ENCODE data around the gene SEMA4G.

Gene SEMA4G

DNA sequence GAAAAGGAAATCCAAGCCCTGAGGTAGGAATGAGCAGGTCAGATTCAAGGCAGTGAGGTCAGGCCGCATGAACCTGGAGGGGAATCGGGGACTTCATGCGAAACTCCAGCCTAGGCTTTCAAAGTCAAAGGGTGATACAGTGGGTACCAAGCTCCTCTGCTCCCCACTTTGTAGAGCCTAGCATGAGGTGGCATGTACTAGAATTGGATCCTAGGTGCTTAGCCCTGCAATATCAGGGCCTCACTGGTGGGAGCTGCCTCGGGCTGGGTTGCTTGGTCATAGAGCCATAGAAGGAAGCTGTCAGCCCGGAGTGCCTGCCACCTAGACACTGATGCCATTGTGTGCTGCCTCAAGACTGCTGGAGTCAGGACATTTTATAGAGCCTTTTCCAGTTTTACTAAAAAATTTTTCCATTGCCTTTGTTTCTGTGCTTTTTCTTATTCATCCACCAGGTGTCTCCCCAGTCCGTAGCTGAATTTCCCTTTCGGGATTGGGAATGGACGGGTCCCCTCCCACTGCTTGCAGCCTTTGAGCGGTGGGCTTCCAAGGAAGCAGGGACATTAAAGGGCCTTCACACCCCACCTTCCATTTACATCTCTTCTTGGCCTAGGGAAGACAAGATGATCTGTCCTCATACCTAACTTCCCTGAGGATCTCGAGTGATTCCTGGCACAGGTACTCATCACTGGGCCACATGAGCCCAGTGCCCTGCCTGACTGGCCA lies 24.8 kb downstream of the SEMA4G start:
- no peak for DNase-seq

DNA sequence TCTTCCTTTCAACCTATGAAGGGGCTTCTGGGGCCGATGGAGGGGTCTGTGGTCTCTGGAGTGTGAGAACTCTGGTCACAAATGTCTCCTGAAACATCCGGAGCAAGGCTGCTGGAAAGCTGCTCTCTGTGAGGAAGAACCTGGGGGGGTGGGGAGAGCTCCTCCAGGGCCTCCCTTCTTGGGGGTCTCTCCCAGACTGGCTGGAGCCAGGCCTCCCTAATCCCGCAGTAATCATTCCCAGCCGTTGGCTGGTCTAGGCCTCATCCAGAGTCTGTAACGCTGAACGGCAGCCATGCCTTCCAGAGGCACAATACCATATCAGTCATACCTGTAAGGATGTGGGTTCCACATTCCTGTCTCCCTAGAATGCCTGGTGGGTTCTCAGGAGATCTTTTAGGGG lies 25.9 kb downstream of the SEMA4G start:
- DNase-seq, result no peak

DNA sequence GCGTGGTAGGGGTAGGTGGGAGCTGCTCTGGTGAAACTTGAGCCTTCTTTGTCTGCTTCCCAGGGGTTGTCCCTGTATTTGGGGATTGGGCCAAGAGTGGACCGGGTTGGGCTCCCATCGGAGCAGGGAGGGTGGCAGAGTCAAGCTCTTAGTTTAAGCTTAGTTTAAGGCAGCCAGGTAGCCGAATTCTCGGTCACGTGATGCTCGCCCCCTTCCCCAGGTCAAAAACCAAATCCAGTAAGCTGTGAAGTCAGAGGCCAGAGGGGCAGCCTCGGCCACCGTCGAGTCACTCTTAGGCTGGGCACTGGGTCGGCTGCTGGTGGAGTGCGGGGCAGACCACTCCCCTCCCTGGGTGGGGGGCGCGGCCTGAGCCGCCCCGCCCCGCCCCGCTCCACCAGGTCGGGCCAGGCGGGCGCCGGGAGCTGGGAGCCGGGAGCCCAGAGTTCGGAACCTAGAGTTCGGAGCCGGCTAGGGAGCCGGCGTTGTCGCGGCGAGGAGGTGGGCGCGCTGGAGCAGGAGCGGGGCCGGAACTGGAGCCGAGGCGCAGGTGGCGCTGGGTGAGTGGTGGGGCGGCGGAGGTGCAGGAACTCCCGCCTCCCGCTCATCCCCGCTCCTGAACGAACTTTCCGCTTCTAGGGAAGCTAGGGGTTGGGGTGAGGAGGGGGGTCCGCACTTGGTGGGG lies 27.5 kb downstream of the SEMA4G start:
- DNase-seq, result peak; percentile 50

DNA sequence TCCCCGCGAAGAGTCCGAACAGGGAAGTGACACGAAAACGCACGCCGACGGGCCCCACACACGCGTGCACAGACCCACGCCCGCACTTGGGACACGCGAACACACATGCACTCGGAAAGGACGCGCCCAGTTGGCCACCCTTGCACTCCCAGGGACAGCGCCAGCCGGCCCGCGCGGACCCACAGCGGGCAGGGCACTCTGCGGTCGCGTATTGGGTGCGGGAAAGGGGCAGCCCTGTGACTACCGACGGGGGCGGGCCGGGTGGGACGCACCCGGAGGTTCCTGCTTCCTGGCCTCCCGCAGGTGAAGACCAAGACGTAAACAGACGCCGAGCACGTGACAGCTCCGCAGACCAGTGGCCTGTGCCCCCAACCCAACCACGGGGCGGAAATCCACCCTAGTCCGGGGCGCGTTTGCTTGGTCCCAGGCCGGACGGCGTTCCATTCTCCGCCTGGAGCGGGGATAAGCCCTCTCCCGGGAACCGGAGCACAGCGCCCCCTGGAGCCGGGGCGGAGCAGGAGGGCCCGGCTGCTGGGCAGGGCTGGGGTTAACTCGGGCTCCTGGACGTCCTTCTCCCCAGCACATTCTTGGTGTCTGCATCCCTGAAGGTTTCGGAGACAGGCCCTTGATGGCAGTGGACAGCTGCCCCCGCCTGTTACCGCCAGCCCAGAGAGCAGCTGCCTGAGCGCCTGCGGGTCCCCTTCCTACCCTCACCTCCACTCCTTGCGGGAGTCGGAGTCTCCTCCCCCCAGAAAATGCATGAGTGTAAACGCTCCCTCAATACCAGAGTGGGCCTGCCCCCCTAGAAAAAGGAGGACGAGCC lies 28.3 kb downstream of the SEMA4G start:
- DNase-seq, result peak; percentile 88

DNA sequence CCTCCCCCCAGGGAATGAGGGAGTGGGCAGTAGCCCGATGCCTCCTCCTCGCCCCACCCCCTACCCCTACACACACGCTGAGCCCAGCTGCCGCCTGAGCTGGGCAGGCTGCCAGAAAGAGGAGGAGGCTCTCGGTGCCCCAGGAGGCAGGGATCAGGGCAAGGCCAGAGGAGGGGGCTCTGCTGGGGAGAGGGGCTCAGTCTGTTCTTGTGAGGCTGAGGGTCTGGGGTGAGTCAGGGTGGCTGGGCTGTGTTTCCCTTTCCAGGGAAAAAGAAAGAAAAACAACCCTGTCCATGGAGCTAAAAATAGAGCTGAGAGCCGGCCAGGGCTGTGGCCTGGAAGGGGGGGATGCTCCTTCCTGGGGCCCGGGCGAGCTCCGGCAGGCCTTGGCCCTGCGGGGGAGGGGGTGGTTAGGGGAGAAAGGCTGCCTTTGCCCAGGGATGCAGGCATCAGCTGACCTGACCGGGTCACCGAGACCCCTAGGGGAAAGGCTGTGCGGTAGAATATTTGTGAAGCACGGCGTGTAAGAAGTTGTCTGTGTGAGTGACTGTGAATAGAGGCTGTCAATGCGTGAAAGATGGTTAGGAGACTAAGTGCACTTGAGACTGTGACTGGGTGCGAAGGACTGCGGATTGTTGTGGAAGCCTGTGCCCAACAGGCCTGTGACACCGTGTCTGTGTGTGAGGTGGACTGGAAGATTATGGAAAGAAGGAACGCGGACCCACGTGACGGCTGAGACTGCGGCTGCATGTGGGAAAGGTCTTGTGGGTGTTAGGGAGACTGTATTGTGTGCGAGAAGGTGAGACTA lies 29.1 kb downstream of the SEMA4G start:
- DNase-seq, result peak; percentile 96

DNA sequence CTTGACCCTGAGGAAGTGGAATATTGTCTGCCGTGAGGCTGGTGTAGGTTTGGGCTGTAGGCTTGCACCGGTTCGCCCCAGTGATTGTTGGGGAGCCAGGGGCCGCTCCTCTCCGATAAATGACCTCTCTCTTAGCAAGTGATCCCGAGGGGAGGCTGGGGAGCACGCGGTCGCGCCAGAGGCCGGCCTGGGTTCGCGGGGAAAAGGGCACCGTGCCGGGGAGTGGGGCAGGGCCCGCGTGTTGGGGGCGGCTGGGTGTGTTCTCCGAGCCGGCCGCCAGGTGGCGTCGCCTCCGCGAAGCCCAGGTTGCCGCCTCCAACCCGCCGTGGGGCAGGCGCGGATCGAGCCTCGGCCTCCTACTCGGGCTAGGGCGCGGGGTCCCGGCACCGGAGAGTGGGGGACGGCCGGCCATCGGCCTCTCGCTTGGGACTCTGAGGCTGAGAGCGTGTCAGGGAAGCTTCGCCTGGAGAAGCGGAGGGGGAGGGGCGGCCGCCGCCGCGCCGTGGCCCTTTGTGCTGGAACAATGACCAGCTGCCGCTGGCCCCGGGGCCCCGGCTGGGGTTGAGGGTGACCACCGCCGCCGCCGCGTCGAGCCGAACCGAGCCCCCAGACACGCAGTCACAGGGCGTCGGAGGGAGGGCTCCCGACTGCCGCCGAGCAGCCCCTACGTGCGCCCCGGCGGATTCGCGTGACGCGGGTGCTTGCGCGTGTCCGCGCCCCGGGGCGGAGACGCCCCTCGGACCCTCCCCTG lies 29.9 kb downstream of the SEMA4G start:
- DNase-seq, result peak; percentile 73

DNA sequence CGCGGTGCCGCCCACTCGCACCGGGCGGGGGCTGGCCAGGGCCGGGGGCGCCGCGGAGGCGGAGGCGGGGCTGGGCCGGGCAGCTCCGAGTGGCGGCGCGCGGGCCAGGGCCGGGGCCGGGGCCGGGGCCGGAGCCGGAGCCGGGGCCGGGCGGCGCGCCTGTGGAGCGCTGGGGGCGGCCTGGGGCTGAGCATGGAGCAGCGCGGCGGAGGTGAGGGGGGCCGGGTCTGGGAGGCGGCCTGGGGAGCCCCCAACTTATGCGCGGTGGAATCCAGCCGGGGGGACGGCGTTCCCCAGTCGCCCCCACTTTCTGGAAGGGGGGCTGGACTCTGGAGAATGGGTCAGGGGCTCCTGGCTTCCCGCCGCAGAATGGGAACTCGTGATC lies 30.4 kb downstream of the SEMA4G start, which contains the start of gene LZTS2:
Gene LZTS2, plus strand, starts transcription at position 67 of the 385 bp plus-strand sequence. CDS start 2,731 bp downstream, outside the sequence.
- no peak for DNase-seq

DNA sequence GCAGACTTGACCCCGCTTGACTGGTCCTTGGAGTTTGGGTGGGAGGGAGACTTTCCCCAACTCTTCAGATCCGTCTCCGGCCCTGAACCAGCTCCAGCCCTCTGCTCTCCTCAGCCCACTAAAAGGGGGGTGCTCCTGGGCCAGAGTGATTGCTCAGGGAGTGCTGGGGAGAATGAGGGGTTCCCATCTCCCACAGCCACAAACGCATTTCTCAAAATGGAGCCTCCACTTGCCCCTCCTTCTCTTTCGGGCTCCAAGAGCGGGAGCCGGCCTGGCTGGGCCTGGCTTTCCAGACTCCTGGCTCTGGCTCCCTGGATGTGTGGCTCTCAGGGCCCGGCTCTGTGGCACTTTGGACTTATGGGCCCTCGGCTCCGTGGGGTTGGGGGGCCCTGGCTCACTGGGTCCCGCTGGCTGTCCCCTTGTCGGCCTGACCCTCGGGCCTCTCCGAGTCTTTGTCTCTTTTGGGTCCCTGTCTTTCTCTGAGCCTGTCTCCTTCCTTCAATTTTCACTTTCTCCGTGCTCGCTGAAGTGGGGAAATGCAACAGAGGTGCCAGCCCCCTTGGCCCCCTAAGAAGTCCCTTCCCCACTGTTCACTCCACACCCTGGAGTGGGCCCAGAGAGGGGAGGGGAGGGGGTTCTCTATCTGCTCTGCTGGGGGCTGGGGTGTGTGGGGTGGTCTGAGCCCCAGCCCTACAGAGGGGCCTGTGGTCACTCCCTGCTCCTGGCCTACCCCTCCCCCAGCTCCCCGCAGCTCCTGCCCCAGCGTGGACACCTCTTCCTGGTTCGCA lies 31.0 kb downstream of the SEMA4G start:
- peak; percentile 16 for DNase-seq

DNA sequence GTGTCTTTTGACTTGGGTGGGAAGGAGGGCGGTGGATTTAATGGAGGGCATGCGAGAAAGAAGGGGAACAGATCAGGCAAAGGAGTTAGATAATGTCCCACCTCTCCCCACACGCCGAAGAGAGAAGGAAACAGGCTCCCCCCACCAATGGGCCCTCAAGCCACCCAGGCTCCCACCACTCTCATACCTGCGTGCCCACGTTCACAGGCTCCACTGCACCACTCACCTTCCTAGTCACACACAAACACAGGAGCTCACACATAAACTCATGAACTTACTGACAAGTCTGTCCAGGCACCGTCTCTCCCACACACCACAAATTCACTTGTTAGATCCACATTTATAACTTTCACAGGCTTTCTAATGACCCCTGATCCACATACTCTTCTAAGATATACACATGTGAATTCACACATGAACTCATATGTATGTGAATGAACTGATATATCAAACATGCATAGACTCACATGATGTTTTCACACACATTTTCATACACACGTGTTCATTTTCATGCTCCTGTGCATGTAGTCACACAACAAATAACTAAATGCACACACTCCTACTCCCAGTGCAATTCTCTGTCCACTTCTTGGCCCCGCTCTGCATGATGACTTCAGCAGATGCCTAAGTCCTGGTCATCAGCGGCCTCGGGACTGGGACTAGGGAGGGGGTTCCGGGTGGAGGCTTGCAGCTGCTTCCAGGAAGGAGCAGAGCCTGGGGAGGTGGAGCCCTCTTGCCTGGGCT lies 31.8 kb downstream of the SEMA4G start:
- no peak for DNase-seq

DNA sequence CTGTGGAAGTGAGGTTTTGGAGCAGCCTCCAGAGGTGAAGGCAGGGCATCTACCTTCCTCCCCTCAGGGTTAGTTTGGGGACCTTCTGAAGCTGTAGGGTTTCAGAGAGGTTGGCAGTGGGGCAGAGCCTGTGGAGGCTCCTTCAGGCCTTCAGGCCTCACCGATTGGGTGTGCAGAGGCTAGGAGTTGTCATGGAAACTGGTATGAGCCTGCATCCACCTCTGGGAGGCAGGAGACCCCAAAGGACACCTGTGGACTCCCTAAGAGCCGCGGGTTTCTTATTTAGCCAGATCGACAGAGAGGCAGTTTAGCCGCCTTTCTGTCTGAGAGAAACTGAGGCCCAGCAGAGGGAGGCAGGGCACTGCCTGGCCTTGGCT lies 32.3 kb downstream of the SEMA4G start:
- DNase-seq, result no peak

DNA sequence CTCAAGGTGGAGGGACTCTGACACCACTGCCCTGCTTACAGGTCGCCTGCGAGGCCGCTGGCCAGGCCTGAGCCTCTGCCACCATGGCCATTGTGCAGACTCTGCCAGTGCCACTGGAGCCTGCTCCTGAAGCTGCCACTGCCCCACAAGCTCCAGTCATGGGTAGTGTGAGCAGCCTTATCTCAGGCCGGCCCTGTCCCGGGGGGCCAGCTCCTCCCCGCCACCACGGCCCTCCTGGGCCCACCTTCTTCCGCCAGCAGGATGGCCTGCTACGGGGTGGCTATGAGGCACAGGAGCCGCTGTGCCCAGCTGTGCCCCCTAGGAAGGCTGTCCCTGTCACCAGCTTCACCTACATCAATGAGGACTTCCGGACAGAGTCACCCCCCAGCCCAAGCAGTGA lies 33.2 kb downstream of the SEMA4G start:
- no peak for DNase-seq

DNA sequence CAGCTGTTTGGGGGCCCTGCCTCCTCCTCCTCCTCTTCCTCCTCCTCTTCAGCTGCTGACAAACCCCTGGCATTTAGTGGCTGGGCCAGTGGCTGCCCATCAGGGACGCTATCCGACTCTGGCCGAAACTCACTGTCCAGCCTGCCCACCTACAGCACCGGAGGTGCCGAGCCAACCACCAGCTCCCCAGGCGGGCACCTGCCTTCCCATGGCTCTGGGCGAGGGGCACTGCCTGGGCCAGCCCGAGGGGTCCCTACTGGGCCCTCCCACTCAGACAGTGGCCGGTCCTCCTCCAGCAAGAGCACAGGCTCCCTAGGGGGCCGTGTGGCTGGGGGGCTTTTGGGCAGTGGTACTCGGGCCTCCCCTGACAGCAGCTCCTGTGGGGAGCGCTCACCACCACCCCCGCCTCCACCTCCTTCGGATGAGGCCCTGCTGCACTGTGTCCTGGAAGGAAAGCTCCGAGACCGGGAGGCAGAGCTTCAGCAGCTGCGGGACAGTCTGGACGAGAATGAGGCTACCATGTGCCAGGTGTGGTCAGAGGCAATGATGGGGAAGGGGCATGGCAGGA lies 34.4 kb downstream of the SEMA4G start:
- DNase-seq, result no peak

DNA sequence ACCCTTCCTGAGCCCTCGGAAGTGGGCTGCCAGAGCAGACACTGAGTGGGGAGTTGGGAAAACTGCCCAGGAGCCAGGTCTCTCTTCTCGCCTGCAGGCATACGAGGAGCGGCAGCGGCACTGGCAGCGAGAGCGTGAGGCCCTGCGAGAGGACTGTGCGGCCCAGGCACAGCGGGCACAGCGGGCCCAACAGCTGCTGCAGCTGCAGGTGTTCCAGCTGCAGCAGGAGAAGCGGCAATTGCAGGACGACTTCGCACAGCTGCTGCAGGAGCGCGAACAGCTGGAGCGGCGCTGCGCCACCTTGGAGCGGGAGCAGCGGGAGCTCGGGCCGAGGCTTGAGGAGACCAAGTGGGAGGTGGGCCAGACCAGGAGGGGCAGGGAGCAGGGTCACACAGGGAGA lies 36.1 kb downstream of the SEMA4G start:
- DNase-seq, result no peak

DNA sequence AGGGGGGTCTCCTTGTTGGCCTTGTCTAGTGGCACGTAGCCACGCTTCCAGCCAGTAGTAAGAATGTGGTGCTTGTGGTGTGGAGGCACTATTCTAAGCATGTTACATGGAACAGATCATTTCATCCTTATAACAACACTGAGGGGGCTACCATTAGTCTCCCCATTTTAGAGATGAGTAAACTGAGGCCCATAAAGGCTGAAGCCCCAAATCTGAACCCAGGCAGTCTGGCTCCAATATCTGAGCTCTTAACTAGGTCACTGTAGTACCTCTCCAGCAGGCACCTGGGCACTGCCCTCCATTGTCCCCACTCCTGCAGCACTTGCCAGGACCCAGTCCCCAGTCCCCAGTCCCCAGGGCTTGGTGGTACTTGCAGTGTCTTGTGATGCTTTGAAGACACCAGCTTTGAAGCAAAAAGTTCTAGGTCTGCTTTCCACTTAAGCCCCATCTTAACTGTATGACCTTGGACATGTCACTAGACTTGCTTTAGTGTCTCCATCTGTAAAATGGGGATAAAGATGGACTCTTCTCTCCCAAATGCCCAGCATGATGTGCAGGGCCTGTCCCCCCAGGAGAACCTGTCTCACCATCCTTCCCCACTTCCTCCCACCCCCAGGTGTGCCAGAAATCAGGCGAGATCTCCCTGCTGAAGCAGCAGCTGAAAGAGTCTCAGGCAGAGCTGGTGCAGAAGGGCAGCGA lies 36.7 kb downstream of the SEMA4G start:
- DNase-seq, result no peak

DNA sequence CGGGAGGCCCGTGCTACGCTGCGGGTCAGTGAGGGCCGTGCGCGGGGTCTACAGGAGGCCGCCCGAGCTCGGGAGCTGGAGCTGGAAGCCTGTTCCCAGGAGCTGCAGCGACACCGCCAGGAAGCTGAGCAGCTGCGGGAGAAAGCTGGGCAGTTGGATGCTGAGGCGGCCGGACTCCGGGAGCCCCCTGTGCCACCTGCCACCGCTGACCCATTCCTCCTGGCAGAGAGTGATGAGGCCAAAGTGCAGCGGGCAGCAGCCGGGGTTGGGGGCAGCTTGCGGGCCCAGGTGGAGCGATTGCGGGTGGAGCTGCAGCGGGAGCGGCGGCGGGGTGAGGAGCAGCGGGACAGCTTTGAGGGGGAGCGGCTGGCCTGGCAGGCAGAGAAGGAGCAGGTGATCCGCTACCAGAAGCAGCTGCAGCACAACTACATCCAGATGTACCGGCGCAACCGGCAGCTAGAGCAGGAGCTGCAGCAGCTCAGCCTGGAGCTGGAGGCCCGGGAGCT lies 37.3 kb downstream of the SEMA4G start:
- no peak for DNase-seq

DNA sequence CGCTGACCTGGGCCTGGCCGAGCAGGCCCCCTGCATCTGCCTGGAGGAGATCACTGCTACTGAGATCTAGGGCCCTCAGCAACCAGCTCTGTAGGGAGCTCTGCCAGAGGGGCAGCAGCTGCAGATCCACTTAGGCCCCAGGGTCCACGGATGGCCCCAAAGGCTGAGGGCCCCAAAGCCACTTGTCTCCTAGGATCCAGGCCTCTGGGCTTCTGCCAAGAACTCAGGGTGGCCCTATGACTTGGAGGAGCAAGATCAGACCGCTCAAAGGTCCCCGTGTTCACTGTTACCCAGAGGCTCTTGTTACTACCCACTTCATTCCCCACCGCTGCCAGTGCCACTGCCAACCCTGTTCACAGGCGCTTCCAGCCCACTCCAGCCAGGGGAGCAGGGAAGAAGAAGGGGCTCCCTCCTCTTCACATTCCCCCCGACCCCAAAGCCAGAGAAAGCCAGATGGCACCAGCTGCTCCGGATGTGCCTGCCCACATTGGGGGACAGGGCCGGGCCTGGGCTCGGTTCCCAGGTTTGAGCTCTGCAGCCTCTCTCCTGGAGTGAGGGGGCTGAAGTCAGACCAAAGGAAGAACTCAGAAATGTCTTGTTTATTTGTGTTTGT lies 37.9 kb downstream of the SEMA4G start:
- DNase-seq, result no peak

DNA sequence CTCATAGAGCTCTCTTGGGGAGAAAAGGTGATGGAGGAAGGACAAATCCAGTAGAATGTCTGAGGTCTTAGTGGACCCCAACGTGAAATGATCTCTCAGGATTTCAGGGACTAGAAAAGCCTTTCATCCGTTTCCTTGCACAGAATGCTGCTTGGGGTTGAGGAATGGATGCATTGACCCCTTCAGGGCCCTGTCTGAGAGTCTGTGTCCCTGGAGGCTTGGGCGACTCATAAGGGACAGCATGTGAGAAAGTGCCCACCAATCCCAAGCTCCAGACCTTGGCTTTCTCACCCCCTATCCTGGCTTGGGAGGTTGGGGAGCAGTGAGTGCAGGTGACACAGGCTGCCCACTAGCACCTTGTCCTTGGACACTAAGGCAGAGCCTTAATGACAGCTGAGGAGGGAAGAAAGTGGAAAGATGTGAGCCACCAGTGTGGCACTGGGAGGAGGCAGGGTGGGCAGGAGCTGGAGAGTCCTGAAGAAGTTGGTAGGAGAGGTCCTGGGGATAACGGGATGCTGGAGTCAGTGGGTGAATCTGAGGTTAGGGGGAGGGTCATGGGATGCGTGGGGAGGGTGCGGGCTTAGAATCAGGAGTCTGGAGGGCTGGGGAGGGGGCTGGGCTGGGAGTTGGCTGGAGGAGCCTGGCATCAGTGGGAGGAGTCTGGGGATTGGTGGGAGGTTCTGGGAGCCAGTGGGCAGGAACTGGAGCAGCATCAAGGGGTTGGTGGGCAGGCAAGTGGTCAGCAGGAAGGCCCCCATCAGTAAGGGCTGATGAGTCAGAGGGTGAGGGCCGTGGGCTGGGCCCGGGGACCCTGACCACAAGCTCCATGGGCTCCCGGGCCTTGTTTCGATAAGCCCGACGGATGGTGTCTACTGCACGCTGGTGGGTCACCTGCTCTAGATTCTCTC lies 38.9 kb downstream of the SEMA4G start:
- DNase-seq, result no peak
